Stomach smooth muscle (tissue), 2 donors: ENCODE data around the gene CBFA2T2.

Experiments used
- H3K27ac ChIP-seq: one replicate; pipeline ENCODE4 v1.7.0; 2013; ENCODE audit warnings: mild to moderate bottlenecking, low read length, inconsistent platforms
- H3K27me3 ChIP-seq, 2 donors: one replicate each; pipeline ENCODE4 v1.7.0; 2013; ENCODE audit warnings: low read length in 2 of 2; ENCODE audit not compliant: insufficient read depth in 2 of 2, control insufficient read depth in 1 of 2
- H3K36me3 ChIP-seq, 2 donors: one replicate each; pipeline ENCODE4 v1.7.0; 2013; ENCODE audit warnings: low read length in 2 of 2; ENCODE audit not compliant: control insufficient read depth in 2 of 2, insufficient read depth in 2 of 2
- H3K4me1 ChIP-seq: one replicate; pipeline ENCODE4 v1.7.0; 2013; ENCODE audit warnings: low read length; ENCODE audit not compliant: control insufficient read depth, insufficient read depth
- H3K4me3 ChIP-seq, 2 donors: one replicate each; pipeline ENCODE4 v1.7.0; 2013; ENCODE audit warnings: low read length in 2 of 2
- H3K9ac ChIP-seq, 2 donors: one replicate each; pipeline ENCODE4 v1.7.0; 2013; ENCODE audit warnings: low read length in 2 of 2, mild to moderate bottlenecking in 1 of 2
- H3K9me3 ChIP-seq, 2 donors: one replicate each; pipeline ENCODE4 v1.7.0; 2013; ENCODE audit warnings: low read length in 2 of 2; ENCODE audit not compliant: control insufficient read depth in 2 of 2
- donor health status: healthy.
- donor health status: Pancreatic carcinoma.

Gene CBFA2T2

DNA sequence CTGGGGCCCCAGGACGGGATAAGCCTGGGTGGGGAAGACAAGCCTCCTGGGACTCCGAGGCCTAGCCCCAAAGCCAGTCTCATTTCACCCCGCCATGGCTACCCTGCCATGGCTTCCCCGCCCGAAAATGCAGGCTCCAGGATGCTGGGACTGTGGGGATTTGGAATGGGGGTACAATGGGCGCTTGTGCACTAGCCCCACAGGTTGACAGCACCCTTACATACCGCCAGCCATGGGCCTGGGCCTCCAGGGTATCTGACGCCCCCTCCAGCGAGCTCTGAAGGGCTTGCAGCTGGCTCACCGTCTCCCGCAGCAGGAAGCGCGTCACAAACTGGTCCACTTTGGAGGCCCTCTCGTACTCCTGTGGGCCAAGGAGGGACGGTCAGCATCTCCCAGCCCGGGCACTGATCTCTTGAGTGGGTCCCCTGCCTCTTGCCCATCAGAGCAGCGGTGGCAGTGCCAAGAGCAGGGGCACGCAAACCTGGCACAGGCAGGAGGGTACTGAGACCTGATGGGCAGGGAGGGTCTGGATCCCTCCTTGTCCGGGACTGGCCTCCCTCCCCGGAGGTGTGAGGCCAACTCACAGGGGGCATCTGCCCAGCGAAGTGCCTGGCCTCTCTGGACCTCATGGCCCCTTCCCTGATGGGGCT, 170.3 kb downstream of the CBFA2T2 start:
- peaks cover 14 to 17% of the 10 kb centered on the region in 2 donors for H3K36me3 ChIP-seq
- H3K4me1 ChIP-seq: peaks cover 22% of the 10 kb centered on the region
- H3K27ac ChIP-seq: no peak overlapping the region
- H3K4me3 ChIP-seq: no peak overlapping the region
- H3K9me3 ChIP-seq: no peaks in the 10 kb centered on the region
- H3K27me3 ChIP-seq: no peaks in the 10 kb centered on the region
- H3K9ac ChIP-seq: no peak overlapping the region

DNA sequence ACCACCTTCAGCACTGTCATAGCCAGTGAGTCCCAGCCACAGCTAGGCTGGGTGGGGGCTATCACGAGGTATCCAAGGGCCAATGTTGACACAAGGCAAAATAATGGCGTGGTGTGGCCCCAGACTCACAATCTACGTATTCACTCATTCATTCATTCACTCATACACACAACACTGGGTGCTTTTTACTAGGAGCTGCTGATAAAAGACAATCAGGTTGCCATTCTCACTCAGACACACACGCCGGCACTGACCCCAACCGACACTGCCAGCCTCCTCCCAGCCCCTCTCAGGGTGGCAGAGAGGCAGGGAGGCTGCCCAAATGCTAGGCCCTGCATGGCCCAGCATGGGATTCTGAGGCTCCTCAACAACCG, 170.8 kb downstream of the CBFA2T2 start:
- H3K27ac ChIP-seq: no peak overlapping the region
- H3K27me3 ChIP-seq: no peaks in the 10 kb centered on the region
- no peak overlapping the region for H3K4me3 ChIP-seq
- no peaks in the 10 kb centered on the region for H3K9me3 ChIP-seq
- H3K4me1 ChIP-seq: peaks cover 22% of the 10 kb centered on the region
- no peak overlapping the region for H3K9ac ChIP-seq
- H3K36me3 ChIP-seq: peaks cover 14 to 17% of the 10 kb centered on the region in 2 donors

DNA sequence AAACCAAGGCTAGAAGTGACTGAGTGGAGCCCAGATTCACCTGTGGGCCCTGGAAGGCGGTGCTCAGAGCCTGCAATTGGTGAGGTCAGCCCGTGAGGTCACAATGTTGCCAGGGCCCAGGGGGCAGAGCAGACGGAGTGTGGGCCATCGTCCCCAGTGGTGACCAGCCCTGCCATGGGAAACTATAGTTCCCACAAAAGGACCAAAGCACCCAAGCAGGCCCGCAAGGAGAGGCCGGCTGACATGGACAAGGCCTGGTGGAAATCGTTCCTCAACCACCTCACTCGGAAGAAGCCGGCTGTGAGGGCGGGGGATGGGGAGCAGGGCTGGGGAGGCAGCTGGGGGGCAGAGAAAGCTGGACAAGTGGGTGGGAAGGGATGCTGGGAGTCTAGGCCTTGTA, 172.3 kb downstream of the CBFA2T2 start, which contains the start of gene C20orf144:
Gene C20orf144 (plus strand): TSS at position 156 of the 400 bp plus-strand sequence. CDS start 19 bp downstream, at position 175.
- Histone ChIP-seq H3K9ac (peak within 1 kb of the TSS; percentile 68 to 85), H3K27ac (peak within 1 kb of the TSS; percentile 89), H3K4me3 (peak within 1 kb of the TSS; percentile 87), H3K36me3 (peaks cover 14 to 15% of the 10 kb centered on the region in 2 donors), H3K27me3 (no peaks in the 10 kb centered on the region), H3K9me3 (no peaks in the 10 kb centered on the region), H3K4me1 (peaks cover 35% of the 10 kb centered on the region)

DNA sequence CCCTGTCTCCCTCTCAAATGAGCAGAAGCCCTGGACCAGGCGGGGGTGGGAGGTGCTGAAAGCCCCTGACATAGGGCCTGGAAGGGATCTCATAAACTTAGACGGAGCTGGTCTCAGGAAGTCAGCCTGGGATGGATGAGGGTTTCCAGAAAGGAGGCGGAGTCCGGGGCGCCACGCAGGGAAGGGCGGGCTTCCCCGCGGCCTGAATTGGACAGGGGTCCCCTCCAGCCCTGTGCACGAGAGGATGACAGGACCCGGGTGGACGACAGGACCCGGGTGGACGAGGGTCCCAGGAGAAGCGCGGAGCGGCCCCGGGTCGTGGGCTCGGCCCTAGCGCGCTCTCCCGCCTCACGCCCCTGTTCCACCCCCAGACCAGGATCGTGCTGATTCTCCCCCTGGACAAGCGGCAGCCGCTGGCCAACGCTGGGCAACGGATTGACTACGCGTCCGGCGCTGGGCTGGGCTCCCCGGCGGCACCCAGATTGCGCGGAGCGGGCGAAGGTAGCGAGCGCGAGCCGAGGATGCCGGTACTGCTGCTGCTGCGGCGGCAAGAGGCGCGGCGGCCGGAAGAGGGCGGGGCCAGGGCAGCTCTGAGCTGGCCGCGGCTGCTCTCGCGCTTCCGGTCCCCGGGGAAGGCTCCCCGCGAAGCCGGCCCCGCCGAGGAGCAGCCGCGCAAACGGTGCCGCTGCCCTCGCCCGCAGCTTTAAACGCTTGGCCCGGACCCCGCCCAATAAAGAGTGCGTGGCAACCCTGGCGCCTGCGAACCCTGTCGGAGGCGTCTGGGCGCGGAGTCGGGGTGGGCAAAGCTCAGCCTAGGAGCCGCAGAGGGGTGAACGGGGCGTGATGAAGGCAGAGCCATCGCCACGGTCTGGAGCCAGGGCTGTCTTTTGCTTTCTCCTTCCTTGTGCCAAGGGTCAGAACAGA, 173.5 kb downstream of the CBFA2T2 start:
- peak overlapping the region; percentile 83 to 85 for H3K9ac ChIP-seq
- no peaks in the 10 kb centered on the region for H3K27me3 ChIP-seq
- peak overlapping the region; percentile 89 for H3K27ac ChIP-seq
- H3K4me3 ChIP-seq: peak overlapping the region; percentile 87
- peaks cover 7 to 9% of the 10 kb centered on the region in 2 donors for H3K36me3 ChIP-seq
- peaks cover 48% of the 10 kb centered on the region for H3K4me1 ChIP-seq
- no peaks in the 10 kb centered on the region for H3K9me3 ChIP-seq

DNA sequence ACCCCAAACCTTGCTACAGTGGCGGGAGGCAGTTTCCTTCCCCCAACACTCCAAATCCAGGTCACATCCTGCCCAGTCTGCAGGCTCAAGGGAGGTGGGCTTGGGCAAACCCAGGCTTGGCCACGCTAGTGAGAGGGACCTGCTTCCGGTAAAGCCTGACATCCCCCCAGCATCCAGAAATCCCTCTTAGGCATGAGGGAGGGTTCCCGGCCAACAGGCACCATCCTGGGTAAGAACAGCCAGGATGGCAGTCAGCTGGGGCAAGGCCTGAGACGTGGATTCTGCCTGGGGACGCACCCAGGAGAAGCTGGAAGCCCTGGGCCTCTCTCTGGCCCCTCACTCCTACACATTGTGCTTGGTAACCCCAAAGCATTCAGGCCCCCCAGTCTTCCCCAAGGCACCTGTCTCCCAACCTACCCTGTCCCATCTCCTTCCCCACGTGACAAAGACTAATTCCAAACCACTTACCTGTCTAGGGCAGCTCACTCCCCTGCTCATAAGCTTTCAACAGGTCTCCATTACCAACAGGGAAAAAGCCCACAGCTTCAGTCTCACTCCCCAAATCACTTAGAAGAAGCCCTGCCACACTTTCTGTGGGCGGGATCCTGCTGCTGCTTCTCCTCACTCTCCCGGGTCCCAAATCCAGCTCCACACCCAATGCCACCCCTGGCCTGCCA, 174.3 kb downstream of the CBFA2T2 start:
- Histone ChIP-seq H3K9ac (peak overlapping the region; percentile 83 to 85), H3K4me1 (peaks cover 49% of the 10 kb centered on the region), H3K9me3 (no peaks in the 10 kb centered on the region), H3K36me3 (peaks cover 9 to 13% of the 10 kb centered on the region in 2 donors), H3K27ac (peak overlapping the region; percentile 89), H3K4me3 (peak overlapping the region; percentile 87), H3K27me3 (no peaks in the 10 kb centered on the region)

DNA sequence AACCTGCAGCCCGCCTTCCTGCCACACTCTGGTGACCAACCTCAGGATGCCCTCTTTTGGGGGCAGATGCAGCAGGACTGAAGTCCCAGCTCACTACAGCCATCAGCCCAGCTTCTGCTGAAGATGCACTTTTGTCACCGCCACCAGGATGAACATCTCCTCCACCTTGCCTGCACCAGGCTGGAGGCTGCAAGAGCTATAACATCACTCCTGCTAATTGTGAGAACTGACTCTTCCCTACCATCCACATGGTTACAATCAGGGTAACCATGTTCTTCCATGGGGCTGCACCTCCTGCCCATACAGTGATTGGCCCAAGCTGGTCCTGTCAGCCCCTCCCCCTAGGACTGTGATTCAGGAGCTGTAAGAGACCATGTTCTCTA, 174.9 kb downstream of the CBFA2T2 start:
- Histone ChIP-seq H3K4me3 (no peak overlapping the region), H3K4me1 (peaks cover 49% of the 10 kb centered on the region)

DNA sequence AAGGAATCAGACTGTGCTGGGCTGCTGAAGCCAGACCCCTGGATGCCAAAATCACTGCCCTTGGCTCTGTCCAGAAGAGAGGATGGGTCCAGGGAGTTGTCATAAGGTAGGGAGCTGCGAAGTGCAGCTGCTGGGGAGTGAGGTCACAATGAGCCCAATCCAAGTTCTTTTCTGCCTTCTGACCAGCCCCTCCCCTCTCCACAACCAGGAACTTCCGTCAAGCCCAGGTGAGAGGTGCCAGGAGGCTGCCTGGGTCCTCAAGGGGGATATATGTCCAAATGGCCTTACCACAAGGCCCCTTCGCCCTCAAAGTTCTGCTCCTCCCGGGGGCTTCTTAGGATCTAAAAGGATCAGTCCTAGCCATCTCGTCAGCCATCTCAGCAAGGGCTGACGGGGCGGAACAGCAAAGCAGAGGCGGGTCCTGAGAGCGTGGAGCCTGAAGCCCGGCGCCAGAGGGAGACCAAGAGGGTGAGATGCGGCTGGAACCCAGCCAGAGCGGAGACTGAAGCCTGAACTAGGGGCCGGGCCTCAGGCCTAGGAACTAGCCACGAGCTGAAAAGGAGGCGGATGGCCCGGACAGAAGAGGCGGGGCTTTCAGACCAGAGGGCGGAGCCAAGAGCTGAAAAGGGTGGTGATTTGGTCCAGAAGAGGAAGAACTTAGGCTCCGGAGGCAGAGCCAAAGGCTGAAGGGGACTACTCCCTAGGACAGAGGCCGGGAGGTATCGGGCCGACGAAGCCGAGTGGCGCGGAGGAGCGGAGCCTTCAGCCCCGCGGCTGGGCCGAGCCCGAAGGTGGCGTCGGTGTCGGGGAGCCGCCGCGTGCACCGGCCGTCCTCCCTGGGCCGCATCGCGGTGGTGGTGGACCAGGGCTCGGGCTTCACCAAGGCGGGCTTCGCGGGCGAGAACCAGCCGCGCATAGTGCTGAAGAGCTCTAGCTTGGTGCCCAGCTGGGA, 176.7 kb downstream of the CBFA2T2 start, which contains the start of gene ACTL10:
Gene ACTL10 (plus strand): TSS at position 651 of the 952 bp plus-strand sequence. CDS start 555 bp downstream, outside the sequence.
- Histone ChIP-seq H3K9me3 (no peaks in the 10 kb centered on the region), H3K4me3 (peak within 1 kb of the TSS; percentile 32 to 77), H3K36me3 (peaks cover 10 to 14% of the 10 kb centered on the region in 2 donors), H3K27ac (peak within 1 kb of the TSS; percentile 88), H3K9ac (peak within 1 kb of the TSS; percentile 56 to 80), H3K4me1 (peaks cover 52% of the 10 kb centered on the region), H3K27me3 (no peaks in the 10 kb centered on the region)

More for the DNA sequence above, 174.9 kb downstream of the CBFA2T2 start:
- H3K36me3 ChIP-seq: peaks cover 6 to 13% of the 10 kb centered on the region in 2 donors
- H3K27me3 ChIP-seq: no peaks in the 10 kb centered on the region
- H3K27ac ChIP-seq: peak overlapping the region; percentile 89
- no peak overlapping the region for H3K9ac ChIP-seq
- no peaks in the 10 kb centered on the region for H3K9me3 ChIP-seq

DNA sequence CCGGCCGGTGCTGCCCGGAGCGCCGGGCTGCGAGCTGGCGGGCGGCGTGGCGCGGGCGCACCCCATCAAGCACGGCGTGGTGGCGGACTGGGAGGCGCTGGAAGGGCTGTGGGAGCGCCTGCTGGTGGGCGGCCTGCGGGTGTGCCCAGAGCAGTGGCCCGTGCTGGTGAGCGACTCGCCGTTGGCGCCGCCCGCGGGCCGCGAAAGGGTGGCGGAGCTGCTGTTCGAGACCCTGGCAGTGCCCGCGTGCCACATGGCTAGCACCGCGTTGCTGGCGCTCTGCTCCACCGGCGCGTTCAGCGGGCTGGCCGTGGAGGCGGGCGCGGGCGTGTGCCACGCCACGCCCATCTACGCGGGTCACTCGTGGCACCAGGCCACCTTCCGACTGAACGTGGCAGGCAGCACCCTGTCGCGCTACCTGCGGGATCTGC, 177.4 kb downstream of the CBFA2T2 start:
- peak overlapping the region; percentile 88 for H3K27ac ChIP-seq
- H3K27me3 ChIP-seq: no peaks in the 10 kb centered on the region
- peaks cover 52% of the 10 kb centered on the region for H3K4me1 ChIP-seq
- H3K4me3 ChIP-seq: peak overlapping the region; percentile 32 to 77
- H3K9me3 ChIP-seq: no peaks in the 10 kb centered on the region
- H3K9ac ChIP-seq: peak overlapping the region; percentile 47 to 56
- H3K36me3 ChIP-seq: peaks cover 10 to 15% of the 10 kb centered on the region in 2 donors

DNA sequence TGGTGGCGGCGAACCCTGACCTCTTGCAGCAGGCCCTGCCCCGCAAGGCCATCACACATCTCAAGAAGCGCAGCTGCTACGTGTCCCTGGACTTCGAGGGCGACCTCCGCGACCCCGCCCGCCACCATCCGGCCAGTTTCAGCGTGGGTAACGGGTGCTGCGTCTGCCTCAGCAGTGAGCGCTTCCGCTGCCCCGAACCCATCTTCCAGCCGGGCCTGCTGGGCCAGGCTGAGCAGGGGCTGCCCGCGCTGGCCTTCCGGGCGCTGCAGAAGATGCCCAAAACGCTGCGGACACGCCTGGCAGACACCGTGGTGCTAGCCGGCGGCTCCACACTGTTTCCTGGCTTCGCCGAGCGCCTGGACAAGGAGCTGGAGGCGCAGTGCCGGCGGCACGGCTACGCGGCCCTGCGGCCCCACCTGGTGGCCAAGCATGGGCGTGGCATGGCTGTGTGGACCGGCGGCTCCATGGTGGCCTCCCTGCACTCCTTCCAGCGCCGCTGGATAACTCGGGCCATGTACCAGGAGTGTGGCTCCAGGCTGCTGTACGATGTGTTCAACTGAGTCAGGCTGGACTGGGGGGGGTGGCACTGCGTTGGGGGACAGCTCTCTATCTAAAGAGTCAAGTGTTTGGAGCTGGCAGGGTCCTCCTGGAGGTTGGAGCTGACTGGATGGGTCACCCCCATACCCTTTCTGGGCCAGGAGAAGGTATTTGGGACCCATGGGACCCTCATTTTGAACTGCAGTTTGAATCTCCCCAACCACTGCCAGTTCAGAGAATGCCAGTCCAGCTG, 178.0 kb downstream of the CBFA2T2 start:
- Histone ChIP-seq H3K9ac (peak overlapping the region; percentile 47 to 56), H3K36me3 (peaks cover 10 to 15% of the 10 kb centered on the region in 2 donors), H3K27ac (peak overlapping the region; percentile 88), H3K4me1 (peaks cover 52% of the 10 kb centered on the region), H3K9me3 (no peaks in the 10 kb centered on the region), H3K27me3 (no peaks in the 10 kb centered on the region), H3K4me3 (peak overlapping the region; percentile 32 to 77)
